IPS DF 19.7 (cell line): ENCODE data around the gene MME.

ENCODE experiments used
- DNase-seq: peaks from one replicate; pipeline ENCODE4 v3.0.0-alpha.2; 2013; ENCODE audit warnings: low read depth, low spot score

MME gene

DNA sequence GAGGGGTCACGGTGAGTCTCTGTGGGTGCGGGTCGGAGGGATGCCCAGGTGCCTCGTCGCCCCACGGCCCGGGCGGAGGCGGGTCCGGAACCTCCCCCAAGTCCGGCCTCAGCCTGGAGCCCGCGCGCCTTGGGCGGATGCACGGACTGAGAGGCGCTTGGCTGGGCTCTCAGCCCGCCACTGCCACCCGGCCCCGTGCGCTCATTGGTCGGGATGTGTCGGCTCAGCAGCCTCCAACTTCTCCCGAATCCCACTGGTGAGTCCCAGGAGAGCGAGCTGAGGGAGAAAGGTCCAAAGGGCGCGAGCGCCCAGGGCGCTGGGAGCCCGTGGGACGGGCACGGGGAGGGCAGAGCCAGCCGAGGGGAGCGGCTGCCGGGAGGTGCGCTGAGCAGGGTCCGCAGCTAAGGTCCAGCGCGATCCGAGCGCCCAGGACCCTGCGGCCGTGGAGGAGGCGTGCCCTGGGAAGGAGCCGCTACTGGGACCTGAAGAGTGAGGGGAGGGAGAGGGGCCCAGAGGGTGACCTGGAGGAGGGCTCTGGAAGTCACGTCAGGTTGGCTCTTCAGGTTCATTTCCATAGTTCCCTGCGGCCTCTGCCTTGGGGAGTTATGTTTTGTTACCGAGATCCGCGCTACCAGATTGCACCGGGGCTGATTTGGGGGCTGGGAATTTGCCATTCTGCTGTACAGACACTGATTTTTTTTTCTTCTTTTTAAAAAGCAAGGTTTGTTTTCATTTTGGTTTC is at the start of gene MME:
Gene MME (plus strand): TSS at position 574 of the 742 bp plus-strand sequence. CDS start 3,849 bp downstream, outside the sequence.
- DNase-seq: peak; percentile 69

DNA sequence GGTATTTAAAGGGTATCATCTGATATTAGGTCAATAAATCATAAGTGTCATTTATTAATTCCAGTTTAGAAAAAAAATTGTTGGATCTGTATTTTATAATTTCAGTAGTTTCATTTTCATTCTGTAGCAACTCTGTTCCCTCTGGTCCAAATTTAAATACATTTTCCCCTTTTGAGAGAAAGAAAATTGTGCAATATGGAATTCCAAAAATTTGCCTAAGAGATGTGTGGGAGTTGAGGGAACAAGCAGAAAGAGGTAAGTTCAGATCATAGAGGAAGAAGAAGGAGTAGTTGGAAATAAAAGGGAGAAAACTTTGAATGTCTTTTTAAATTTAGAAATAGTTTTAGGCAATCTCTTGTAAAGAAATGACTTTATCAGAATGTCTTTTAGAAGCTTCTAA is 48.9 kb upstream of the MME start:
- DNase-seq: no peak

DNA sequence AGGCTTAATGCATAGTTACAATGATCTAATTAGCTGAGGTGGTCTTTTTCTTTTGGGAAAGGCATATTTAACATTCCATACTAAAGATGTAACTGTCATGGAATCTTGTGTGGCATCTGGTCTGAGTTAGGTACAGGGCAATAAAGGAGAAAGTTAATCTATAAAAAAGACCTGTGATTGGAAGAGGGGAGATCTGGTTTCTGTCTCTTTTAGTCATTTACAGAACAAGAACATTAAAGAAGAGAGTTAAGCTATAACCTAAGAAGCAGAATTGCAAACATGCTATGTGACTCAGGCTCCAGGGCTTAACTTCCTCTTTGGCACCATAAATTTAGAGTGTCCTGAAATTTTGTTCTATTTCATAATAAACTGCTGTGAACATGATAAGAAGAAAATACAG is 47.2 kb upstream of the MME start:
- DNase-seq: no peak

DNA sequence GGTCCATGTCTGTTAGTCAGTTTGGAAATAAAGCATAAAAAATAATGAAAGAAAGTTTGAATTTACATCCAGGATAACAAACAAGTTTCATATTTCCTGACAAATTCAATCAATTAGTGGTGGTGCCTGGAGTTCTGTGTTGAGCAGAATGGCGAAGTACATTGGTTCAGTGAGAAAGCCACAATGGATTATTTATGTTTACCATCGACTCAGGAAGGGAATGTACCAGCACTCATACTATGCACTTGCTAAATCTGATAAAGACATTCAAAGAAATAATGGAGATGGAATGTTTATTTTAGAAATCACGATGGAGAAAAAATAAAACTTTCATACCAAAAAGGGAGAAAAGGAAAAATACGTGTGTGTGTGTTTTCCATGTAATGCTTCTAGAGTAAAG is 45.3 kb upstream of the MME start:
- DNase-seq: no peak

DNA sequence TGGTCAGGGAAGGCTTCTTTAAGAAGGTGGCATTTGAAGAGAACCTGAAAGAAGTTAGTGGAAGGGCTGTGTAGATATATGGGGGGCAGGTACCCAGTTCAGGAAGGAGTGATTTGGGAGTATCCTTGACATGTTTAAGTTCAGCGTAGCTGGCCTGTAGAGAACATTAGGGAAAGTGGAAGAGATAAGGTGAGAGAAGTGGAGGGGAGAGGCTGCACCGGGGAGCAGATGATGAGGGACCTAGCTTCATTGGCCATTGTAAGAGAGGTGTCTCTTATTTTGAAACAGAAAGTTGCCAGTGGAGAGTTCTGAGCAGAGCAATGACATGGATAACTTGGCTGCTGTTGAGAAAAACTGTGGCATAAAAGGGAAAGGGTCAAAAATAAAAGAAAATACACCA is 44.6 kb upstream of the MME start:
- DNase-seq: no peak

DNA sequence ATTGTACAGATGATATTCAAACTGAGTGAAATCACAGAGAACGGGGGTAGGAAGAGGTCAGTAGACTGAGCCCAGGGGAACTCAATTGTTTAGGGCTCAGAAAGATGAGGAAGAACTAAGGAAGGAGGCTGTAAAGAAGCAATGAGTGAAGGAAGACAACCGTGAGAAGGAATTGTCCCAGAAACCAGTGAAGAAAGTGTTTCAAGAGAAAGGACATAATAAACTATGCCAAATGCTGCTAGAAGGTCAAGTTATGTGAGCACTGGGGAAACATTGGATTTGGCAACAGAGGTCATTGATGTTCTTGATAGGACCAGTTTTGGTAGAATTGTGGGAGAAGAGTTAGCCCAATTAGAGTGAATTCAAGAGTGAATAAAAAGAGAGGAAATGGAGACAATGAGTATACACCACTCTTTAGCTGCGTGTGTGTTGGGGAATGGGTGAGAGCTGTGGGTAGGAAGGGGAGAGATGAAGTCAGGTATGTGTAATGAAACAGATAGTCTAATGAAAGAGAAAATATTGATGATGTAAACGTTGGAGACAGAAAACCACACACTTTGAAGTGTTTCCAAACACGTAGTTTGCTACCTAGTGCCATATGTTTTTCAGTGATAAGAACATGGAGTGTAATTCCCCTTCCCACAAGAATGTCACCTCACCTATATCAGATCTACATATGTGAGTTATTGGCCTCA is 42.5 kb upstream of the MME start:
- DNase-seq: no peak

DNA sequence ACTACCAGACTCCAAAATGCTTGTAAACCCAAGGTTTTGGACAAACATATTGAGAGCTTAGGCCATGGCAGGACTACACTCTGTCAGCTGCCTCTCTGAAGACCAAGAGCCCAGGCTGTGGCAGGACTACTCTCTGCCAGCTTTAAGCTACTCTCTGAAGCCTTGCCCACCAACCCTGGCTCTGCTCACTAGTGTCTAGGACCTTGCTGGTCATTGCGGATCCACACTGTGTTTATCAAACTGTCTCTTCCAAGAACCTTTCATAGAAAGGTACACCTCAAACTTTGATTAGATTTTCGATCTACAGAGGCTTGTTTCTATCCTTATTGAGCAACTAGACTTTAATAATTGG is 41.9 kb upstream of the MME start:
- DNase-seq: no peak

DNA sequence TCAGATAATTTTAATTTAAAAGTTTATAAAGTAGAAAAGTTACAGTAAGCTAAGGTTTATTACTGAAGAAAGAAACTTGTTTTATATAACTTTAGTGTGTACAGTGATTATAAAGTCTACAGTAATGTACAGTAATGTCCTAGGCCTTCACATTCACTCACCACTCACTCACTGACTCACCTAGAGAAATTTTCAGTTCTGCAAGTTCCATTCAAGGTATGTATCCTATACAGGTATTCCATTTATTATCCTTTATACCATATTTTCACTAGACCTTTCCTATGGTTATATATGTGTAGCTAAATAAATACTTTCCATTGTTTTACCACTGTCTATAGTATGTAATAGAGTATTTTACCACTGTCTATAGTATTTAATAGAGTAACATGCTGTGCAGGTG is 33.2 kb upstream of the MME start:
- DNase-seq: no peak

DNA sequence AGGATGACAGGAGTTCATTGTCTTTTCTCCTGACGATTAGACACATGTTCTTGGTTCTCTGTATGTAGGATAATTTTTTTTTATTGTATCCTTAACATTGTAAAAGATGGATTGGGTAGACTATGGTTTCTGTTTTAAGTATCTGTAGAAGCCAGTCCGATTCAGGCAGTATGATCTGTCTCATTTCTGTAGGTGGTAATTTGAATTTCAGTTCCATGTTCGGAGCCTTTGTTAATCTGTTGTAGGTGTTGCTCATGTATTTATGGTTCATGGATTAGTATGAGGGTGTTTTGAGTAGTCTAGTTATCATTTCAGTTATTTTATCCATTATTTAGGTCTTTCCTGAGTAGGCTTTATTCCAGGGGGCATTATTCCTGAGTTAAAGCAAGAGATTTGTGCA is 32.4 kb upstream of the MME start:
- no peak for DNase-seq

DNA sequence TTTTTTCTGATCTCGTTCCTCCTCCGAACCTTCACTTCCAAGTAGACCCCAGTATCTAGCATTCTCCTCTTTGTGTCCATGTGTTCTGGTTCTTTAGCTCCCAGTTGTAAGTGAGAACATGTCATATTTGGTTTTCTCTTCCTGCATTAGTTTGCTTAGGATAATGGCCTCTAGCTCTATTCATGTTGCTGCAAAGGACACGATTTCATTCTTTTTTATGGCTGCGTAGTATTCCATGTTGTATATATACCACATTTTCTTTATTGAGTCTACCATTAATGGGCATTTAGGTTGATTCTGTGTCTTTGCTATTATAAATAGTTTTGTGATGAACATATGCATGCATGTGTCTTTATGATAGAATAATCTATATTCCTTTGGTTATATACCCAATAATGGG is 30.2 kb upstream of the MME start:
- DNase-seq: no peak

DNA sequence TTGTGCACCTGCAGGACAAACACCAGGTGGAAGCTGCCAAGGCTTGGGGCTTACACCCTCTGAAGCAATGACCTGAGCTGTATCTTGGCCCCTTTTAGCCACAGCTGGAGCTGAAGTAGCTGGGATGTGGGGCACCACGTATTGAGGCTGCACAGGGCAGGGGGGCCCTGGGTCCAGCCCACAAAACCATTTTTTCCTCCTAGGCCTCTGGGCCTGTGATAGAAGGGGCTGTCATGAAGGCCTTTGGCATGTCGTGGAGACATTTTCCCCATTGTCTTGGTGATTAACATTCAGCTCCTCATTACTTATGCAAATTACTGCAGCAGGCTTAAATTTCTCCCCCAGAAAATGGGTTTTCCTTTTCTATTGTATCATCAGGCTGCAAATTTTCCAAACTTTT is 27.6 kb upstream of the MME start:
- DNase-seq: no peak

DNA sequence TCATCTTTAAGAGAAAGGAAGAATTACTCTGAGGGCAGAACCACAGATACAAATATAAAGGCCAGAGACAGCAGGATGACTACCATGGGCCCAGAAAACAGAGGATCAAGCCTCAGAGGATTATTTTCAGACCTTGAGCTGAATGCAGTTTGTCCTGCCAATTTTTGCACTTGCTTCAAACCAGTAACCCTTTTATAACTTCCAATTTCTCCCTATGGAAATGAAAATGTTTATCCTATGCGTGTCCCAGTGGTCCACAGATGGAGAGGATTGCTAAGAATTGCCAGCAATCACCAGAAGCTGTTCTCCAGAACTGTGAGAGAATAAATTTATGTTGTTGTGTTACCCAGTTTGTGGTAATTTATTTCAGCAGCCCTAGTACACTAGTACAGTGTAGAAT is 26.4 kb upstream of the MME start:
- DNase-seq: no peak

DNA sequence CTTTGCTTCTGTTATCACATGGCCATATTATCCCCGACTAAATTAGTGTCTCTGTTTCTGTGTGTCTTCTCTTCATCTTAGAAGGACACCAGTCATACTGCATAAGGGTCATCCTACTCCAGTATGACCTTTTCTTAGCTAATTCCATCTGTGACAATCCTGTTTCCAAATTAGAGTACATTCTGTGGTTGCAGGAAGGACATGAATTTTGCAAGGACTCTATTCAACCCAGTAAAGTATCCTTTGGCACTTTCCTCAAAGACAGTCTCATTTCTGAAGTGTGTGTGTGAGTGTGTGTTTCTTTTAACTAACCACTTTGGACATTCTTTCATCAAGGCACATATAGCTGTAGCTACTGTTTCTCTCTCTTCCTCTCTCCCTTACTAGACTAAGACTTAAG is 15.2 kb upstream of the MME start:
- no peak for DNase-seq

DNA sequence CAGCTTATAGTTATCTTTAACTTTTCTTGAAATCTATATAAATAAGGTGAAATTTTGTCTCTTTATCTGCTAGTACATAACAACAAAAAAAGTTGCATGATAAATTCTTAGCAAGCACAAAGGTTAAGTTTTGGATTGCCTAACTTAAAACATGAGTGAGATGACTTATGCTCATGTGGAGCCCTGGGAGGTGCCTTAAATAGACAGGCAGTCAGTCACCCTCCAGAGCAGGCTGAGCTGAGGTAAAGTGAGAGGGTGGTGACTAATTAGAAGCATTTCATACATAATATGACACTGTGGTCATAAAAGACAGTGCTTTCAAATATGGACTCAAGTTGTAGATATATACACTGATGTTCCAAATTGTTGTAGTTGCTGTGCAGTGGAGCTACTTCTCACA is 14.6 kb upstream of the MME start:
- no peak for DNase-seq

DNA sequence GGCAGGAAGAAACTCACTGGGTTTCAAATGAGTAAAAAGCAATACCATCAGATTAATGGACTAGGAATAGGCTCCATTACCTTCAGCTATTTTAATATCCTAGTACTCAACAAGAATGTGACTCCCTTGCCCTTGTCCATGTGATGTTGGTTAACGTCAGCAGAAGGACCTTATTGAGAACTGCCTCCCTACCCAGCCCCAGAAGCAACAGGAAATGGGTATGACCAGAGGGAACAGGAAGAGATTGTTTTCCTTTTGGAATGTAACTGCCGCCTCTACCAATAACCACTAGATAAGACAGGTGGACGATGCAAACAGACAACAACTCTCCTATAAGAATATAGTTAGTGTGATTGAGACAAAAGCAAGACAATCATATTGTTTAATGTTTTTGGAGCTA is 10.4 kb upstream of the MME start:
- no peak for DNase-seq

DNA sequence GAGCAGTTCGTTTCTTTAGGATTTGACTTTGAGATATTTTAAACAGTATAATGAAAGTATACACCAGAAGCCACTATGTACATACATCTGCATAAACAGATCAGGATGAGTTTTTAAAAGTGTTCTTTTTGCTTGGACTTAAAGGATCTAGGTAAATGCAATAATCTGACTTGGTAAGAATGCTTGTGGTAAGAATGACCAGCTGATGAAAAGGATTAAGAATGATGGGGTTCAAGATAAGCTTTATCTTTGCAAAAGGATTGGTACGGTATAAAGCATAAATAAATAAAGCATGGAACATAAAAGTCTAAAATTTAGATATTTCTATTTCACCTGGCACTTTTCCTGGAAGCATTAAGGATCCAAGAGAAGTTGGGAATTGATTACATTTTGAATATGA is 9.8 kb upstream of the MME start:
- DNase-seq: no peak

DNA sequence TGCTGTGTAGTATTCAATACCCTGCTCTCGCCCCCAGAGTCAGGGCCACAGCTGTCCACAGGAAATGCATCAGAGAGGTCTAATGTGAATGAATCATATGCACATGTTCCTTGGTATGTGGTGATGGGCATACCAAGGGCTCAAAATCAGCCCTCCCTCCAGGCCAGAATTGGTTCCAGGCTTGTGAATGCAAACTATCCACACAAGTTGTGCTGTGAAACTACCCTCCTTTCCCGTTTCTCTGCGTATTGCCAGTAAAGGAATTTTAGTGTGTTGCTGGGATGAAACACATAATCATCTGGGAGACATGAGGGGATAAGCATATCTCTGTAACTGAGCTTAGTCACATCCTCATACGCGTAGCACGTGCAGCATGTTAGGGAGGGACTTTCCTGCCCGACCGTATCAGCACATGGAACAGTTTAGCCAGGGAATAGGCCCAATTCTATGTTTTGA is 9.2 kb upstream of the MME start:
- DNase-seq: no peak

DNA sequence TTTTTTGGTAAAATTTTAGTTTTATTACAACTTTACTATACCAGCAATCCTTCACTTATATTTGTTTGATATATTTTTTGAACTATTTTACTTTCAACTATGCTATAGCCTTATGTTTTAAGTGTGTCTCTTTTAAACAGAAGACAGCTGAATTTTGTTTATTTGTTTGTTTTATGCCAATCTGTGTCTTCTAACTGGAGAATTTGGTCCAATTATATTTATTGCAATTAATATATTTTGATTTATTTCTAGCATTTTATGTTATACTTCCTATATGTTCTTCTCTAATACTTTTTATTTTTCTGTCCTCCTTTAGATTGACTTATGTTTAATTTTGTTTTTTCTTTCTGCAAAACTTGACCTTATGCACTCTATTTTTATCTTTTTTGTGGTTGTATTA is 4.9 kb upstream of the MME start:
- no peak for DNase-seq

DNA sequence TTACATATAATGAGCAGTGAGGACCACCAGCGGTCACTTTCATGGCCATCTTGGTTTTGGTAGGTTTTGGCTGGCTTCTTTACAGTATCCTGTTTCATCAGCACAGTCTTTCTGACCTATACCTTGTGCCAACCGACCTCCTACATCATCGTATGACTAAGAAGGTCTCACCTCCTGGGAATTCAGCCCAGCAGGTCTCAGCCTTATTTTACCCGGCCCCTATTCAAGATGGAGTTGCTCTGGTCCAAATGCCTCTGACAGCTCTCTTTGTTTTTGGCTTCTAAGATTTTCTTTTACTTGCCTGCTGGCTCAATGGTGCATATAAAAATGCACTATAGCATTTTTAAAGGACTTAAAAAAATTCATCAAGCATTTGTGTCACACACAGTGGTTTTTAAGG is 3.2 kb upstream of the MME start:
- no peak for DNase-seq

DNA sequence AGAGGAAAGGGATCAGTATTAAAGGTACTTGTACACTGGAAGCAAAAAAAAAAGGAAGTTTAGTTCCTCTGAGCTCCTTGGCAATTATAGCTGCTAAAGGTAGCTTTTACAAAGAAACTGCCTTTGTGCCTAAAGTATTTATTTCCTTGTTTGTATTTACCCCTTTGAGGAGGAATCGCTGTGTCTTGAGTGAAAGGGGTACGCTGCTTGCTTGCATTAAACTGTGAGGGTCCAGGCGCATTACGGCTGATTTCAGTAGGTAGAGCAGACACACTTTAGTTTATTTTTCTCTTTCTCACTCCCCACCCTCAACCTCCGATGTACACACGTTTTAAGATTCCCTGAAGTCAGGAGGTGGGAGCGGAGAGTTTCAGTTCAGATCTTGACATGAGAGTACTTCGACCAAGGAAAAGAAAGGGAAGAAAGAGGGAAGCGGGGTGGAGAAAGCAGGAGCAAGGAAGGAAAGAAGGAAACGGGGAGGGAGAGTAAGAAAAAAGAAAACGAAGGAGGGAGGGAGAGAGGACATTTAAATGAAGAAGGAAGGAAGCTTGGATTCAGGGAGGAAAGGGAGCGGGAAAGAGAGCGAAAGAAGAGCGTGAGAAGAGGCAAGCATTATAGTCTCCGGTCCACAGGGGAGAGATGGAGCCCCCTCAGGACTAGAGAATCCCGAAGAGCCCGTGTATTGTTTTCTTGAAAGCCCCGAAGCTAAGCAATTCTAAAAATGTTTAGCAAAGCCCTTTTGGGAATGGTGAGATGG is 1.2 kb upstream of the MME start:
- no peak for DNase-seq

DNA sequence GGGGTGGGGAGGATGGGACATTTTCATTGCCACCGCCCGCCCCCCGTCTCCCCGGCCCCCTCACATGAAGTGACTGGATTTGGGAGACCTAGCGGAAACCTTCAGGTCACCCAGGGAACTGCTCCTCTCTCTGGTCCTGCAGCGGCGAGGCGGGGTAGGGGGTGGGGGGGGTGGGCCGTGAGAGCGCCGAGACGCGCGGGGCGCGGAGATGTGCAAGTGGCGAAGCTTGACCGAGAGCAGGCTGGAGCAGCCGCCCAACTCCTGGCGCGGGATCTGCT is 712 bp upstream of the MME start:
- no peak for DNase-seq

DNA sequence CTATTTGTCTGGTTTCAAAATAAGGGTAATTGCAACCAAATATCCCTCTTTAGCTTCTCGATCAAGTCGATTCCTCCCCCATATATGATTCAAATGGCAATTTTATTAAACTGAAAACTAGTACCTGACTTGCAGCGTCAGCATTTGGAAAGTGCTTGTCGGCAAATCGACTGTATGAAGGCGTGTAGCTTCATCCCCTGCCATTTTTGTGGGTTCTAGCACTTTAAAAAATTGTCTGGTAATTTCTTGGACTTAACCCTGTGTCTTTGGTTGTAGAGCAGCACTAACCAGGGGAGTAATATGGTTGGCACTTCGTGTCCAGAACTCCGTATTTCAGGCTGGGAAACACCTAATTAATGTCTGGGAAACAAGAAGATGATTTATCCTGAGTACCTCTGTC is 573 bp downstream of the MME start:
- no peak for DNase-seq

DNA sequence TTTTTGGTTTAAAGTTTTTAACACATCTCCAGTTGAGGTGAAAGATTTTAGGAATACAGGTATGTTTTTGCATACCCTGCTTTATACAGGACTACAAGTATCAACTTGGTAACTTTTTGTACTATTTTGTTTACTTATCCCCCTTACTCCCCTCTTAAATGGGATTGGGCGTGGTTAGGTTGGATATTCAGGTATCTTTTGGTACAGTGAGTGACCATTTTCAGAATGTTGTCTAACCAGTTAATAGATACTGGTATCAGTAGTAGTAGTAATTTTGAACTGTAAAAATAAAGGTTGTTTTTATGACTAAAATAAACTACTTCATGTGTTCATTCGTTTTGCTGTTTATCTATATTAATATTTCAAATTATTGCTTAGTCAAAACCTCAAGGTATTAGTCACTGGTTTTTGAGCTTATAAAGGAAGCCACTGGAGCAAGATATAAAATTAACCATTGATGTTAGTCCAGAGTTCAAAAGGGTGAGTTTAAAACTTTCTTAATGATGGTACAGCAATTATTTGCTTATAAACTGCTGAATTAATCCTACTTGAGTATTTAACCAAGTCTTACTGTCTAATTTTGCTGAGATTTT is 3.3 kb downstream of the MME start:
- no peak for DNase-seq
